Keratinocyte (primary cell): ENCODE data around the gene FHL1.

Experiments used
- CTCF ChIP-seq, 3 experiments: IDR thresholded peaks in 1 of 3; conservative IDR thresholded peaks in 1 of 3; optimal IDR thresholded peaks in 1 of 3; 2 replicates in 2 of 3; 3 replicates in 1 of 3; pipeline versions ENCODE3 to v1.5.1; 2011; ENCODE audit warnings: low read length in 3 of 3, mild to moderate bottlenecking in 3 of 3, moderate library complexity in 2 of 3, control low read depth in 1 of 3, inconsistent platforms in 1 of 3; ENCODE audit not compliant: insufficient read depth in 2 of 3; ENCODE audit errors: extremely low read depth in 1 of 3
- EZH2 ChIP-seq: IDR thresholded peaks from one replicate; pipeline ENCODE4 v1.6.1; 2012; ENCODE audit warnings: inconsistent platforms, mild to moderate bottlenecking, low read length, moderate library complexity

DNA sequence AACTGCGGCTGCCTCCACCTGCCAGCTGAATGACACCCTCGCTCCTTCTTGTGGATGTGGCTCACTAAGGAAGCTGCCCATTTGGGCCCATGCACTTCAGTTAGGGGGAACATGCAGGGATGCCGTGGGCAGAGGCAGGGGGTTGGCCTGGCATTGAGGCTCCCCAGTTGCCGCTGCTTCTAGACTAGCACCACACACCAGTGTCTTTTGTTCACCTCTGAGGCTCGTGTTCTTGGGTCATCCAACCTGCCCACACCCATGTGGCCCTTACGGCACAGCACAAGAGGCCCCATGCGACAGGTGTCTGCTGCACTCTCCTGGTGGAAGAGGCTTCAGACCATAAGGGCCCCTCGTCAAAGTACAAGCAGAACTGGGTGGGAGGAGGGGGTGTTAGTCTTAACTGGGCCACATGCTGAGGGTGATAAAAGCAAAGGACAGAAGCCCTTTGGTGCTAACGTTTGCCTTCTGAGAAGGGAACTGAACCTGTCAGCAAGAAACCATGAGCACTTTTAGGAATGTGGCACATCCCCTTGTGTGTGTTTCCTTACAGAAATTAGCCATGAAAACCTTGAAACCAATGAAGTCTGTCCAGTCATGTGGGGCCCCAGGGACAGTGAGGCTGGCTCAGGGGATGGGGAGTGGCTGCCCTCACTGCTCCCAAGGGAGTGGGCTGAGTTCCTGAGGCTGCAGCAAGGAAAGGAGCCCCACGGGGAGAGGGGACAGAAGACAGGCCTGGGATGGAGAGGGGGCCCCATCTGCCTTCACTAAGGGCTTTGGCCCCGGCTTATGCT is 64.6 kb downstream of the FHL1 start:
- no peak for TF ChIP-seq CTCF (optimal IDR thresholded peaks at IDR 0.05 in 1 of 3, IDR thresholded peaks at IDR 0.05 in 1 of 3, conservative IDR thresholded peaks at IDR 0.05 in 1 of 3; ENCODE audit: extremely low read depth in 1 of 3, insufficient read depth in 2 of 3, low read length in 3 of 3)
- no peak for TF ChIP-seq EZH2
